Measurements from ENCODE around the gene ARFIP2. TPM values are rescaled to one million over a fixed set of nuclear protein-coding genes. Genes with fewer than 3 reads are reported as not detected.
A peak's percentile ranks its signal among the peaks of the same experiment; 100 is the strongest.

The ARFIP2 gene
- total and polyA plus RNA-seq, 2 donors (not counting 3 experiments of a cell fraction or from before 2014, with no cell fraction given): 48.4 to 62.9 TPM

- peaks cover 7 to 21% of the 10 kb centered on the region in 2 experiments for H3K36me3 ChIP-seq (ENCODE audit: control insufficient read depth in 2 of 2, extremely low read depth in 1 of 2, insufficient read depth in 2 of 2, low read length in 2 of 2)
- FAIRE-seq (no peak), DNase-seq (ENCODE audit: low read depth, low spot score) (no peak)
- no TSS peak for BruUV-seq (replicated peaks)
- TF ChIP-seq FOS (IDR thresholded peaks at IDR 0.05; ENCODE audit: borderline replicate concordance, insufficient read depth, low read length): no peak
- no peak for TF ChIP-seq MYC (IDR thresholded peaks at IDR 0.05; ENCODE audit: low read depth, low read length)
- TF ChIP-seq POLR2A (IDR thresholded peaks at IDR 0.05; ENCODE audit: low read depth, low read length): no peak
- TF ChIP-seq EZH2 (IDR thresholded peaks at IDR 0.05; ENCODE audit: borderline replicate concordance, low read depth, low read length, severe bottlenecking): no peak
- TF ChIP-seq GATA2 (IDR thresholded peaks at IDR 0.05; ENCODE audit: insufficient read depth, insufficient read length, low read depth, low read length): no peak
- TF ChIP-seq JUN (IDR thresholded peaks at IDR 0.05; ENCODE audit: borderline replicate concordance, insufficient read depth, insufficient read length, low read depth): no peak
- no peak for TF ChIP-seq CTCF (IDR thresholded peaks at IDR 0.05; ENCODE audit: extremely low read depth in 1 of 2, insufficient read depth in 1 of 2, low read depth in 1 of 2, low read length in 2 of 2)
- TF ChIP-seq POLR2AphosphoS5 (IDR thresholded peaks at IDR 0.05; ENCODE audit: insufficient read depth, low read depth, low read length): no peak
- no peak for TF ChIP-seq MAX (IDR thresholded peaks at IDR 0.05; ENCODE audit: insufficient read depth, insufficient read length)
- peak overlapping the region; percentile 77 for H3K4me2 ChIP-seq (ENCODE audit: insufficient read depth, low read length)
- H3K79me2 ChIP-seq (ENCODE audit: control insufficient read depth, insufficient read depth, low read length): peaks cover 36% of the 10 kb centered on the region
- H3K9ac ChIP-seq (replicated peaks; ENCODE audit: extremely low read depth, insufficient read depth, low read length): peak overlapping the region; percentile 70
- H3K4me1 ChIP-seq (ENCODE audit: control insufficient read depth, extremely low read depth, insufficient read depth, low read length): peaks cover 18% of the 10 kb centered on the region
- H2AFZ ChIP-seq (ENCODE audit: low read depth, low read length): no peak overlapping the region
- H3K27me3 ChIP-seq (ENCODE audit: control insufficient read depth in 2 of 2, insufficient read depth in 2 of 2, low read length in 2 of 2): no peaks in the 10 kb centered on the region
- H3K9me1 ChIP-seq (replicated peaks; ENCODE audit: control insufficient read depth, extremely low read depth, insufficient read depth, low read length): no peaks in the 10 kb centered on the region
- ChIA-PET CTCF (interaction anchor here (0.8 to 2.6 kb wide), 13 partner anchors 8 to 275 kb away, joined by 3 to 28 read pairs (median 5); partner anchors contain the start of gene MRPL17), POLR2A (interaction anchor here (1.3 to 1.6 kb wide), 3 partner anchors 9 to 103 kb away, joined by 4 to 8 read pairs (median 4); no protein-coding TSS in a partner anchor)
- dilution Hi-C loops (cut with MboI; ENCODE audit: extremely low pct_ligation_motif_present, low sequenced_read_pairs) (no loop called here), intact Hi-C loops (cut with micrococcal nuclease) (loop anchor here (1.0 to 2.0 kb wide), 7 partner anchors 9 to 213 kb away; partner anchors contain the start of genes APBB1, MRPL17, SMPD1 and TAF10)
- no peaks in the 10 kb centered on the region for H3K9me3 ChIP-seq (replicated peaks; ENCODE audit: control insufficient read depth, insufficient read depth, low read length)
- H3K27ac ChIP-seq (ENCODE audit: insufficient read depth, low read depth, low read length): peak overlapping the region; percentile 72
- H4K20me1 ChIP-seq (replicated peaks; ENCODE audit: control insufficient read depth, extremely low read depth, insufficient read depth, low read length): no peaks in the 10 kb centered on the region
- peak overlapping the region; percentile 3 to 65 (median 57) for H3K4me3 ChIP-seq (replicated peaks in 1 of 3; ENCODE audit: insufficient read depth in 1 of 3, low read depth in 1 of 3, low read length in 3 of 3)
Measured at GRCh38 chr11:6481924-6482275, 769 bp upstream of the ARFIP2 start.
